Natural killer cell (primary cell): Measurements from ENCODE around the gene WNK3. TPM values are rescaled to one million over a fixed set of nuclear protein-coding genes. Genes with fewer than 3 reads are reported as not detected.
"Not testable (repeated sequence)": the region's sequence is repeated elsewhere in the genome, so short reads cannot be mapped to it uniquely, and the experiment has no call there.

Source experiments
- ATAC-seq, 3 donors: fragments of 150-1000 bp in 2 of 3; fragments of 200-7000 bp in 1 of 3; cut with Tn5 transposase; 1 replicate in 1 of 3; 2 replicates in 2 of 3; pipeline ENCODE4 v1.10.0; 2021; ENCODE audit warnings: mild to moderate bottlenecking in 2 of 3, moderate library complexity in 2 of 3
- DNase-seq, 2 donors: peaks; one replicate each; pipeline versions ENCODE4 v3.0.0 to v3.0.0-alpha.2; 2013 to 2021; ENCODE audit warnings: mixed read lengths in 1 of 2
- H3K27ac ChIP-seq: one replicate; pipeline ENCODE4 v1.5.1; 2013; ENCODE audit warnings: mild to moderate bottlenecking, low read length
- H3K27me3 ChIP-seq: one replicate; pipeline ENCODE4 v1.6.1; 2013; ENCODE audit warnings: low read length; ENCODE audit not compliant: control insufficient read depth, insufficient read depth
- H3K36me3 ChIP-seq: one replicate; pipeline ENCODE4 v1.6.1; 2013; ENCODE audit warnings: low read length; ENCODE audit not compliant: control insufficient read depth, insufficient read depth
- H3K4me1 ChIP-seq: one replicate; pipeline ENCODE4 v1.6.1; 2013; ENCODE audit warnings: low read length; ENCODE audit not compliant: control insufficient read depth, insufficient read depth
- H3K4me3 ChIP-seq: one replicate; pipeline ENCODE4 v1.5.1; 2013; ENCODE audit warnings: low read length
- H3K9me3 ChIP-seq: one replicate; pipeline ENCODE4 v1.6.1; 2013; ENCODE audit warnings: low read length; ENCODE audit not compliant: control insufficient read depth, insufficient read depth
- H3K27ac Mint-ChIP-seq, 2 donors: one replicate each; pipeline ENCODE4 v1.8.0; 2022; ENCODE audit warnings: mild to moderate bottlenecking in 2 of 2, mixed read lengths in 2 of 2, moderate library complexity in 1 of 2
- H3K27me3 Mint-ChIP-seq, 2 donors: one replicate each; pipeline ENCODE4 v1.8.0; 2022; ENCODE audit warnings: low read depth in 2 of 2, mixed read lengths in 2 of 2
- H3K36me3 Mint-ChIP-seq: one replicate; pipeline ENCODE4 v1.8.0; 2022; ENCODE audit warnings: mixed read lengths
- H3K4me1 Mint-ChIP-seq, 2 donors: one replicate each; pipeline ENCODE4 v1.8.0; 2022; ENCODE audit warnings: mixed read lengths in 2 of 2
- H3K4me3 Mint-ChIP-seq: one replicate; pipeline ENCODE4 v1.8.0; 2022; ENCODE audit warnings: mild to moderate bottlenecking, moderate library complexity, mixed read lengths
- H3K9me3 Mint-ChIP-seq, 2 donors: one replicate each; pipeline ENCODE4 v1.8.0; 2022; ENCODE audit warnings: mixed read lengths in 2 of 2
- CTCF ChIP-seq: fragments of 200-600 bp; IDR thresholded peaks from one replicate; pipeline ENCODE4 v1.8.0; 2022; ENCODE audit warnings: antibody characterized with exemption
- WGBS: methylation state at CpG from one replicate; pipeline ENCODE4 v1.1.7; 2013; ENCODE audit warnings: missing lambda C conversion rate; ENCODE audit not compliant: insufficient coverage; 5-methylcytosine and 5-hydroxymethylcytosine counted together
- intact Hi-C: fragments of 100-400 bp; cut with micrococcal nuclease; formaldehyde crosslinking; loops from one replicate; pipeline ENCODE4 v1.14.2; 2022
- total RNA-seq, 4 donors: library from RNA; stranded (reverse); fragments of 120-200 nt in 1 of 4; gene quantifications; one replicate each; pipeline versions ENCODE4 v1.2.3 to v1.2.4, GENCODE V29; 2013 to 2022

WNK3 gene
- total RNA-seq, 3 donors from 2014 or later (not counting 1 experiment from before 2014, with no cell fraction given) = 0.05 to 0.13 TPM; not detected in 1

GRCh38 chrX:54352677-54353076 is 5.2 kb downstream of the WNK3 start:
- peaks cover 18 to 36% of the 10 kb centered on the region in 2 donors for H3K27me3 Mint-ChIP-seq
- no peak overlapping the region for H3K4me3 Mint-ChIP-seq
- intact Hi-C loops = no loop called here
- H3K9me3 ChIP-seq = no peaks in the 10 kb centered on the region
- peaks cover 0 to 11% of the 10 kb centered on the region in 2 donors for H3K4me1 Mint-ChIP-seq
- H3K27me3 ChIP-seq = peaks cover 4% of the 10 kb centered on the region
- H3K27ac ChIP-seq = no peak overlapping the region
- no CpG with 5 or more reads among the region's 2 CpGs for WGBS
- no peak for TF ChIP-seq CTCF
- no peaks in the 10 kb centered on the region for H3K36me3 Mint-ChIP-seq
- ATAC-seq (no peak), DNase-seq (no peak)
- no peak overlapping the region for H3K27ac Mint-ChIP-seq
- no peaks in the 10 kb centered on the region for H3K9me3 Mint-ChIP-seq
- peaks cover 5% of the 10 kb centered on the region for H3K4me1 ChIP-seq
- no peaks in the 10 kb centered on the region for H3K36me3 ChIP-seq
- H3K4me3 ChIP-seq = no peak overlapping the region

- H3K9me3 ChIP-seq, ATAC-seq, H3K36me3 Mint-ChIP-seq, H3K4me3 ChIP-seq, intact Hi-C loops, H3K4me1 ChIP-seq, H3K27ac Mint-ChIP-seq, H3K27ac ChIP-seq, H3K9me3 Mint-ChIP-seq, H3K27me3 ChIP-seq, H3K4me3 Mint-ChIP-seq, DNase-seq, H3K36me3 ChIP-seq, H3K4me1 Mint-ChIP-seq: not testable (repeated sequence)
- H3K27me3 Mint-ChIP-seq = peaks cover 7 to 22% of the 10 kb centered on the region in 2 donors
- 100% methylated on average over 2 of the region's 10 CpGs for WGBS
Measured at GRCh38 chrX:54337383-54337782, 20.5 kb downstream of the WNK3 start.

- Histone ChIP-seq H3K4me1 (no peaks in the 10 kb centered on the region), H3K27me3 (no peaks in the 10 kb centered on the region), H3K27ac (no peak overlapping the region), H3K36me3 (no peaks in the 10 kb centered on the region), H3K4me3 (no peak overlapping the region), H3K9me3 (no peaks in the 10 kb centered on the region)
- H3K9me3 Mint-ChIP-seq = no peaks in the 10 kb centered on the region
- 94% methylated on average over 5 of the region's 8 CpGs for WGBS
- no peak overlapping the region for H3K27ac Mint-ChIP-seq
- H3K27me3 Mint-ChIP-seq = peaks cover 0 to 20% of the 10 kb centered on the region in 2 donors
- H3K4me3 Mint-ChIP-seq = no peak overlapping the region
- no peak for ATAC-seq
- TF ChIP-seq CTCF = no peak
- H3K36me3 Mint-ChIP-seq = no peaks in the 10 kb centered on the region
- no peak for DNase-seq
- no peaks in the 10 kb centered on the region for H3K4me1 Mint-ChIP-seq
- intact Hi-C loops = no loop called here
Measured at GRCh38 chrX:54325077-54325476, 32.8 kb downstream of the WNK3 start.

- no peaks in the 10 kb centered on the region for H3K36me3 Mint-ChIP-seq
- TF ChIP-seq CTCF = no peak
- H3K27ac Mint-ChIP-seq = no peak overlapping the region
- Histone ChIP-seq H3K27ac (no peak overlapping the region), H3K4me1 (no peaks in the 10 kb centered on the region), H3K4me3 (no peak overlapping the region), H3K9me3 (no peaks in the 10 kb centered on the region), H3K36me3 (no peaks in the 10 kb centered on the region), H3K27me3 (no peaks in the 10 kb centered on the region)
- no peaks in the 10 kb centered on the region for H3K9me3 Mint-ChIP-seq
- H3K27me3 Mint-ChIP-seq = peaks cover 3 to 19% of the 10 kb centered on the region in 2 donors
- no peaks in the 10 kb centered on the region for H3K4me1 Mint-ChIP-seq
- no peak for ATAC-seq
- no peak overlapping the region for H3K4me3 Mint-ChIP-seq
- DNase-seq = no peak
- no CpG with 5 or more reads among the region's 1 CpG for WGBS
- intact Hi-C loops = no loop called here
Measured at GRCh38 chrX:54320067-54320466, 37.8 kb downstream of the WNK3 start.
